Karpas-422 (cell line): Measurements from ENCODE around the gene DNAJB13. TPM values are rescaled to one million over a fixed set of nuclear protein-coding genes. Genes with fewer than 3 reads are reported as not detected.
A peak's percentile ranks its signal among the peaks of the same experiment; 100 is the strongest.

ENCODE experiments used
- DNase-seq: peaks from one replicate; pipeline ENCODE4 v3.0.0-alpha.2; 2015
- H2AFZ ChIP-seq: fragments of 200-600 bp; sonication (generic); 2 replicates; pipeline ENCODE4 v1.6.1; 2014; ENCODE audit warnings: antibody characterized with exemption, low read length, mixed read lengths
- H3K27ac ChIP-seq: fragments of 200-600 bp; sonication (generic); 2 replicates; pipeline ENCODE4 v1.5.1; 2014; ENCODE audit warnings: mild to moderate bottlenecking, low read length, moderate library complexity
- H3K27me3 ChIP-seq: fragments of 200-600 bp; sonication (generic); 2 replicates; pipeline ENCODE4 v1.6.1; 2014; ENCODE audit warnings: low read length, mixed read lengths
- H3K36me3 ChIP-seq: fragments of 200-600 bp; sonication (generic); 2 replicates; pipeline ENCODE4 v1.6.1; 2014; ENCODE audit warnings: low read length, mixed read lengths; ENCODE audit not compliant: insufficient read depth
- H3K4me1 ChIP-seq: fragments of 200-600 bp; sonication (generic); 2 replicates; pipeline ENCODE4 v1.6.1; 2014; ENCODE audit warnings: mild to moderate bottlenecking, low read length, mixed read lengths
- H3K4me2 ChIP-seq: fragments of 200-600 bp; sonication (generic); 2 replicates; pipeline ENCODE4 v1.6.1; 2014; ENCODE audit warnings: low read length, low read depth, mild to moderate bottlenecking; ENCODE audit not compliant: poor library complexity, severe bottlenecking
- H3K4me3 ChIP-seq: fragments of 200-600 bp; sonication (generic); 2 replicates; pipeline ENCODE4 v1.5.1; 2014; ENCODE audit warnings: mild to moderate bottlenecking, antibody characterized with exemption, low read length, mixed read lengths
- H3K79me2 ChIP-seq: fragments of 200-600 bp; sonication (generic); 2 replicates; pipeline ENCODE4 v1.6.1; 2014; ENCODE audit warnings: mild to moderate bottlenecking, low read length, mixed read lengths
- H3K9ac ChIP-seq: fragments of 200-600 bp; sonication (generic); 2 replicates; pipeline ENCODE4 v1.6.0; 2014; ENCODE audit warnings: low read length
- H3K9me2 ChIP-seq: fragments of 200-600 bp; sonication (generic), shearing (Covaris generic); replicated peaks from 2 replicates; pipeline ENCODE4 v1.6.0; 2014; ENCODE audit warnings: mild to moderate bottlenecking, low read length, moderate library complexity; ENCODE audit not compliant: insufficient read depth
- H3K9me3 ChIP-seq: fragments of 300-700, 200-600 bp; sonication (generic); 2 replicates; pipeline ENCODE4 v1.6.1; 2014; ENCODE audit warnings: low read length, mixed read lengths
- H4K20me1 ChIP-seq: fragments of 200-600 bp; sonication (generic); 2 replicates; pipeline ENCODE4 v1.6.1; 2014; ENCODE audit warnings: mild to moderate bottlenecking, antibody characterized with exemption, low read length, low read depth; ENCODE audit not compliant: insufficient read depth
- total RNA-seq: library from RNA; depleted of rRNA; stranded (reverse); fragments of >200 nt; shearing (Covaris generic); gene quantifications from 2 replicates; pipeline ENCODE4 v1.2.3, GENCODE V29; 2014; ENCODE audit warnings: low replicate concordance; rRNA removed

The DNAJB13 gene
- 0.22 TPM in 1 of 2 replicates, not detected in the other for total RNA-seq

- no peaks in the 10 kb centered on the region for H3K79me2 ChIP-seq
- no peaks in the 10 kb centered on the region for H3K9me2 ChIP-seq
- H3K9me3 ChIP-seq = peaks cover 6% of the 10 kb centered on the region; the same call in 1 of the 2 replicates
- no peak within 1 kb of the TSS for H3K9ac ChIP-seq
- no peaks in the 10 kb centered on the region for H4K20me1 ChIP-seq
- no peak within 1 kb of the TSS for H3K4me2 ChIP-seq
- no peaks in the 10 kb centered on the region for H3K27me3 ChIP-seq
- peak; percentile 89 for DNase-seq
- H3K4me1 ChIP-seq = no peaks in the 10 kb centered on the region
- no peak within 1 kb of the TSS for H2AFZ ChIP-seq
- no peak within 1 kb of the TSS for H3K27ac ChIP-seq
- H3K36me3 ChIP-seq = no peaks in the 10 kb centered on the region
- H3K4me3 ChIP-seq = no peak within 1 kb of the TSS
Observed at GRCh38 chr11:73950869-73951710, at the start of gene DNAJB13. Gene DNAJB13 (plus strand): TSS chr11:73951026. CDS start chr11:73951070, 44 bp downstream.

DNA sequence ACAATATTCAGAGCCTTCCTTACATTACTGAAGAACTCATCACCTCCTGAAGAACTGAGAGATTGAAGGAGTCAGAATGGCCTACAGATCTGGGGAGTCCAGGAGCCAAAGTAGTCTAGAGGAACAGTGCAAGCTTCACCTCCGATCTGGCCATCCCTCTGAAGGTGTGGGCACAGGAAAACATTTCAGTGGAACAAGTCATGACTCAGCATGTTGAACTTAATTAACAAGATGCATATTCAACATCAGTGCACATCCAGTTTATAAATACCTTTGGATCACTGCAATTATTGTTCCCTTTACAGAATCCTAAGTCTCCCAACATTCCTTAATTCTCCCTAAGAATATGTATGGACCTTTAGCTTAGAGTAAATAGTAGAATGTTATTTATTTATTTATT, 48.5 kb upstream of the DNAJB13 start:
- no peaks in the 10 kb centered on the region for H4K20me1 ChIP-seq
- H3K79me2 ChIP-seq = no peaks in the 10 kb centered on the region
- no peaks in the 10 kb centered on the region for H3K27me3 ChIP-seq
- no peak overlapping the region for H3K27ac ChIP-seq
- no peak overlapping the region for H3K4me3 ChIP-seq
- H3K9me3 ChIP-seq = no peaks in the 10 kb centered on the region
- H3K4me2 ChIP-seq = no peak overlapping the region
- no peak overlapping the region for H3K9ac ChIP-seq
- DNase-seq = no peak
- no peaks in the 10 kb centered on the region for H3K4me1 ChIP-seq
- peaks cover 13% of the 10 kb centered on the region; the same call in 1 of the 2 replicates for H3K36me3 ChIP-seq
- H3K9me2 ChIP-seq = no peaks in the 10 kb centered on the region
- no peak overlapping the region for H2AFZ ChIP-seq

- no peaks in the 10 kb centered on the region for H3K79me2 ChIP-seq
- H3K27ac ChIP-seq = no peak overlapping the region
- no peaks in the 10 kb centered on the region for H3K9me2 ChIP-seq
- H3K4me3 ChIP-seq = no peak overlapping the region
- peaks cover 20% of the 10 kb centered on the region for H3K36me3 ChIP-seq
- H2AFZ ChIP-seq = no peak overlapping the region
- H3K27me3 ChIP-seq = no peaks in the 10 kb centered on the region
- H3K4me2 ChIP-seq = no peak overlapping the region
- H3K9me3 ChIP-seq = no peaks in the 10 kb centered on the region
- no peak overlapping the region for H3K9ac ChIP-seq
- H4K20me1 ChIP-seq = no peaks in the 10 kb centered on the region
- no peak for DNase-seq
- no peaks in the 10 kb centered on the region for H3K4me1 ChIP-seq
Observed at GRCh38 chr11:73907191-73907590, 43.6 kb upstream of the DNAJB13 start.

DNA sequence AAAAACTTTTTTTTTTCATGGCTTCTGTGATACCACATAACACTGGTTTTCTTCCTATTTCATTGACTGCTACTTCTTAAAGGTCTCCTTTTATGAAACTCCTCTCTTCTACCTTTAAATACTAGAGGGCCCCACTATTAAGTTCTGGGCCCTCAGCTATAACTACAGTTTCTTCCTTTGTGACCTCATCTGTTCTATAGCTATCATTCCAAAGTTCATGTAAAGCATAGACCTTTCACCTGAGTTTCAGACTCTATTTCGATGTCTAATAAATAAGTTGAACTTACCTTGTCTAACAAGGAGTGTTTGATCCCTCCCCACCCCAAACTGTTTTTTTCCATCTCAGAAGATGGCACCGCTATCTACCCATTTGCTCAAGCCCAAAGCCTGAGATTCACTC, 38.8 kb upstream of the DNAJB13 start:
- no peaks in the 10 kb centered on the region for H3K79me2 ChIP-seq

DNA sequence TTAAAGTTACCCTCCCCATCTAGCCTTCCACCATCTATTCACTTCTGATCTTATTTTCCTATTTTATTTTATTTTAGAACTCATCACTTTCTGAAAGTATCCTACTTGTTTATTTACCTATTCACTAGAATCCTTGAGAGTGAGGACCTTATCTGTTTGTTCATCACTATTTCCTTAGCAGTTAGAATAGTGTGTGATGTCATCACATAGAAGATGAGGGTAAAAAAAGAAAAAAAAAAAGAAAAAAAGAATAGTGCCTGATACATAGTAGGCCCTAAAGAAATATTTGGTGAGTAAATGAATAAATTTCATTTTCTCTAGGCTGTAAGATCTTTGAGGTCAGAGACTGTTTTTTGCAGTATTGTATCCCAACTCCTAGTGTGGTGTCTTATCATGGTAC, 37.4 kb upstream of the DNAJB13 start:
- H4K20me1 ChIP-seq = no peaks in the 10 kb centered on the region
- no peak overlapping the region for H2AFZ ChIP-seq
- no peaks in the 10 kb centered on the region for H3K79me2 ChIP-seq
- H3K4me3 ChIP-seq = no peak overlapping the region
- H3K4me2 ChIP-seq = no peak overlapping the region
- H3K9ac ChIP-seq = no peak overlapping the region
- H3K9me2 ChIP-seq = no peaks in the 10 kb centered on the region
- DNase-seq = no peak
- no peaks in the 10 kb centered on the region for H3K27me3 ChIP-seq
- H3K36me3 ChIP-seq = peaks cover 16% of the 10 kb centered on the region; the same call in 1 of the 2 replicates
- H3K9me3 ChIP-seq = no peaks in the 10 kb centered on the region
- no peaks in the 10 kb centered on the region for H3K4me1 ChIP-seq
- H3K27ac ChIP-seq = no peak overlapping the region

More for the DNA sequence above, 38.8 kb upstream of the DNAJB13 start:
- Histone ChIP-seq H3K9ac (no peak overlapping the region), H3K4me2 (no peak overlapping the region), H4K20me1 (no peaks in the 10 kb centered on the region), H3K9me3 (no peaks in the 10 kb centered on the region), H3K4me1 (no peaks in the 10 kb centered on the region), H3K27me3 (no peaks in the 10 kb centered on the region), H3K4me3 (no peak overlapping the region), H3K9me2 (no peaks in the 10 kb centered on the region), H2AFZ (no peak overlapping the region), H3K36me3 (peaks cover 15% of the 10 kb centered on the region), H3K27ac (no peak overlapping the region)
- no peak for DNase-seq

DNA sequence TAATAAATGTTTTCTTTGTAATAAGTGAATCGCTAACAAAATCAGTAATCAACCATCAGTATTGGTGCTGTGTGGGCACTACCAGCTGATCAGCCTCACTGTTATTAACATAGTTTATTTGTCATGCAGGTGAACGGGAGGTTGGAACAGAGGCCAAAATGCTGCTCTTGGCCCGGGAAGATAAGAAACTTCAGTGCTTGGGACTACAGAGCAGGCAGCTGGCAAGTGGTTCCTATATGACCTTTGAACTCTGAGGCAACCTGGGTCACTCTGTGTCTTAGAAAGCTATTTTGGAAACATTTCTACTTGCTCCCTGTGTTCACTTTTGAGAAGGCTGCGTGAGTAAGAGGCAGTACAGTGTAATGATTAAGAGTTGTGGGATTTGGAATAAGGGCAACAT, 36.5 kb upstream of the DNAJB13 start:
- DNase-seq = no peak
- peaks cover 21% of the 10 kb centered on the region for H3K36me3 ChIP-seq
- H3K9me3 ChIP-seq = no peaks in the 10 kb centered on the region
- H3K9ac ChIP-seq = no peak overlapping the region
- H3K79me2 ChIP-seq = no peaks in the 10 kb centered on the region
- H3K27ac ChIP-seq = no peak overlapping the region
- no peaks in the 10 kb centered on the region for H3K27me3 ChIP-seq
- H3K9me2 ChIP-seq = no peaks in the 10 kb centered on the region
- no peak overlapping the region for H3K4me2 ChIP-seq
- H2AFZ ChIP-seq = no peak overlapping the region
- no peaks in the 10 kb centered on the region for H3K4me1 ChIP-seq
- H3K4me3 ChIP-seq = no peak overlapping the region
- no peaks in the 10 kb centered on the region for H4K20me1 ChIP-seq

DNA sequence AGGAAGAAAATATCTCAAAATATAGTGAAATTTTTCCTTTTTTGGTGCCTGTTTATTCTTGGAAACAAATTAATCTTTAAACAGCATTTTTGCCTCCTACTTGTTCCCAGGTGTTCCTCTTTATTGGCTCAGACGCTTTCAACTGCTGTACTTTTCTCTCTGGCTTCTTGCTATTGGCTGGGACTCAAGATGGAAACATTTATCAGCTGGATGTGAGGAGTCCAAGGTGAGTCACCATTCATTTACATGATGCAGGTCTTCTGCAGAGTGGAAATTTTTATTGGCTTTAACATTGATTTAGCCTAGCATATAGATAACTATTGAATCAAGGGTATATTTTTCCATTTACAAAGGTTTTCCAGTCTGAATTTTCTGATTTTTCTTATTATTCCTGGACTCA, 34.4 kb upstream of the DNAJB13 start:
- H3K4me1 ChIP-seq = no peaks in the 10 kb centered on the region
- no peak overlapping the region for H3K9ac ChIP-seq
- no peak overlapping the region for H2AFZ ChIP-seq
- no peak overlapping the region for H3K4me3 ChIP-seq
- H3K79me2 ChIP-seq = no peaks in the 10 kb centered on the region
- no peaks in the 10 kb centered on the region for H3K9me3 ChIP-seq
- DNase-seq = no peak
- H3K27me3 ChIP-seq = no peaks in the 10 kb centered on the region
- no peak overlapping the region for H3K27ac ChIP-seq
- H3K36me3 ChIP-seq = peaks cover 23% of the 10 kb centered on the region
- no peaks in the 10 kb centered on the region for H3K9me2 ChIP-seq
- no peak overlapping the region for H3K4me2 ChIP-seq
- H4K20me1 ChIP-seq = no peaks in the 10 kb centered on the region

DNA sequence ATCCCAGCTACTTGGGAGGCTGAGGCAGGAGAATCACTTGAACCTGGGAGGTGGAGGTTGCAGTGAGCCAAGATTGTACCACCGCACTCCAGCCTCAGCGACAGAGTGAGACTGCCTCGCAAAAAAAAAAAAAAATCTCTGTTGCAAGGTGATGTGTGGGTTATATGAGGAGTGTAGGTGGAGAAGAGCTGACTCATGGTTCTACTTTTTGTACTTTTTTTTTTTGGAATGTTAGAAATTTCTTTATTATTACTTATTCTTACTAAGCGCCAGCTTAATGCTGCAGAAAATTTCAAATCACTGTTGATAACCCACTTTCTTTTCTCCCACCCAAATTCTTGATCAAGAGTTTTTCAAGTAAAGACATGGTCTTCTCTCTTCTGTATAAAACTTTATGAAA, 29.6 kb upstream of the DNAJB13 start:
- H3K27ac ChIP-seq = no peak overlapping the region
- H3K4me1 ChIP-seq = no peaks in the 10 kb centered on the region
- DNase-seq = no peak
- no peak overlapping the region for H3K4me2 ChIP-seq
- H3K9ac ChIP-seq = no peak overlapping the region
- no peaks in the 10 kb centered on the region for H3K27me3 ChIP-seq
- H3K79me2 ChIP-seq = no peaks in the 10 kb centered on the region
- H4K20me1 ChIP-seq = no peaks in the 10 kb centered on the region
- H3K9me2 ChIP-seq = no peaks in the 10 kb centered on the region
- no peak overlapping the region for H3K4me3 ChIP-seq
- no peaks in the 10 kb centered on the region for H3K9me3 ChIP-seq
- H2AFZ ChIP-seq = no peak overlapping the region
- H3K36me3 ChIP-seq = peaks cover 30% of the 10 kb centered on the region
